ENCODE measurements around the gene ADAMTSL5.
"Not testable (repeated sequence)": the region's sequence is repeated elsewhere in the genome, so short reads cannot be mapped to it uniquely, and the experiment has no call there.

ADAMTSL5 gene

DNA sequence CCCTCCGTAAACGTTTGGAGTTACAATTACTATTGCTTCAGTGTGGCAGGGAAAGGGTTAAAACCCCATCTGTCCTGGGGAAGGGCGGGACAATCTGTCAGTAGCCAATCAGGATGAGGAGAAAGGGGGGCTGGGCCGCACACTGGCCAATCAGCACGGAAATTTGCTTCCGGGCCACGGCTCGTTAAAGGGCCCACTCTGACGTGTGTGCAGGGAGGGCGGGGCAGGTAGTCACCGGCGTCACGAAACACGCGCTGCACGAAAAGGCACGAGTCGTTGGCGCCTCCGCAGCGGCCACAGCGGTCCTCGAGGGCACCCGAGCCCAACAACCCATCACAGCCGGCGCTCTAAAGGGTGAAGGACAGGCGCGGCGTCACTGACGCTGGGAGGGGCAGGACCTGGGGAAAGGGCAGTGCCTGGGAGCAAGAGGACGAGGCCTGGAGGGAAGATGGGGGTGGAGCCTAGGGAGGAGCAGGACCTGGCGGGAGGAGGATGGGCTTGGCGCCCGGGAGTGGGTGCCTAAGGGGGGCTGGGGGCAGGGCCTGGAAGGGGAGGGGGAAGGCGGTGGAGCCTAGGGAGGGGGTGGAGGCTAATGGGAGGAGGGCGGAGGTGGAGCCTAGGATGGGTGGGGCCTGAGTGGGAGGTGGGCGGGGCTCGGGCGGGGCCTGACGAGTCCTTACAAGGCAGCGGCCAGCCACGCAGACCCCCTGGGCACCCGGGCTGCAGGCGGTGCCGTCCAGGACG lies 4.9 kb downstream of the ADAMTSL5 start:
- Histone ChIP-seq H3K27me3 (ENCODE audit: insufficient read depth, low read length) (peaks cover 71% of the 10 kb centered on the region), H3K4me1 (ENCODE audit: insufficient read depth, low read length) (no peaks in the 10 kb centered on the region), H3K4me3 (ENCODE audit: low read length) (peak overlapping the region; percentile 77), H3K9me3 (ENCODE audit: insufficient read depth, low read depth, low read length) (no peaks in the 10 kb centered on the region), H3K36me3 (ENCODE audit: insufficient read depth, low read depth, low read length) (no peaks in the 10 kb centered on the region), H3K27ac (ENCODE audit: low read length) (no peak overlapping the region), H3K9ac (ENCODE audit: low read depth, low read length) (peak overlapping the region; percentile 69; the same call in 1 of the 2 replicates)

DNA sequence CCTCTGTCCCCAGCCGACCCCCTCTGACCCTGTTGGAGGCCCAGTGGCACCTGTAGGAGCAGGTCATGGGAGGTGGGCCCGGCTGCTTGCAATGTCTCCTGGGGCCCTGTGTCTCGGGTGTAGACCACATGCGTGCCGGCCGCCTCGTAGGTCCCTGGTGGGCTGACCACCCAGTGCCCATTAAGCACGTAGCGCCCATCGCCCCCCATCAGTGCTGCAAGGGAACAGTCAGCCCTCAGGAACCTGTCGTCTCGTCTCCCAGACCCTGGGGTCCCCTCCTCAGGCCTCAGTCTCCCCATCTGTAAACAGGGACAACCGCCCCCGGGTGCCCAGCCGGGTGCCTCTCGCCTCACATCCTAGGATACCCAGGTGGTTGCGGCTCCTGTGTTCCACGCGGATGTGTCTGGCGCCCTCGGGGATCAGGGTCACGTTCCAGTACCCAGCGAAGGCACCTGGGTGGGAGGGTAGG lies 5.6 kb downstream of the ADAMTSL5 start:
- no peaks in the 10 kb centered on the region for H3K36me3 ChIP-seq (ENCODE audit: insufficient read depth, low read depth, low read length)
- no peak overlapping the region for H3K27ac ChIP-seq (ENCODE audit: low read length)
- no peak overlapping the region for H3K9ac ChIP-seq (ENCODE audit: low read depth, low read length)
- H3K4me1 ChIP-seq (ENCODE audit: insufficient read depth, low read length): no peaks in the 10 kb centered on the region
- peaks cover 72% of the 10 kb centered on the region for H3K27me3 ChIP-seq (ENCODE audit: insufficient read depth, low read length)
- peak overlapping the region; percentile 77 for H3K4me3 ChIP-seq (ENCODE audit: low read length)
- H3K9me3 ChIP-seq (ENCODE audit: insufficient read depth, low read depth, low read length): no peaks in the 10 kb centered on the region

DNA sequence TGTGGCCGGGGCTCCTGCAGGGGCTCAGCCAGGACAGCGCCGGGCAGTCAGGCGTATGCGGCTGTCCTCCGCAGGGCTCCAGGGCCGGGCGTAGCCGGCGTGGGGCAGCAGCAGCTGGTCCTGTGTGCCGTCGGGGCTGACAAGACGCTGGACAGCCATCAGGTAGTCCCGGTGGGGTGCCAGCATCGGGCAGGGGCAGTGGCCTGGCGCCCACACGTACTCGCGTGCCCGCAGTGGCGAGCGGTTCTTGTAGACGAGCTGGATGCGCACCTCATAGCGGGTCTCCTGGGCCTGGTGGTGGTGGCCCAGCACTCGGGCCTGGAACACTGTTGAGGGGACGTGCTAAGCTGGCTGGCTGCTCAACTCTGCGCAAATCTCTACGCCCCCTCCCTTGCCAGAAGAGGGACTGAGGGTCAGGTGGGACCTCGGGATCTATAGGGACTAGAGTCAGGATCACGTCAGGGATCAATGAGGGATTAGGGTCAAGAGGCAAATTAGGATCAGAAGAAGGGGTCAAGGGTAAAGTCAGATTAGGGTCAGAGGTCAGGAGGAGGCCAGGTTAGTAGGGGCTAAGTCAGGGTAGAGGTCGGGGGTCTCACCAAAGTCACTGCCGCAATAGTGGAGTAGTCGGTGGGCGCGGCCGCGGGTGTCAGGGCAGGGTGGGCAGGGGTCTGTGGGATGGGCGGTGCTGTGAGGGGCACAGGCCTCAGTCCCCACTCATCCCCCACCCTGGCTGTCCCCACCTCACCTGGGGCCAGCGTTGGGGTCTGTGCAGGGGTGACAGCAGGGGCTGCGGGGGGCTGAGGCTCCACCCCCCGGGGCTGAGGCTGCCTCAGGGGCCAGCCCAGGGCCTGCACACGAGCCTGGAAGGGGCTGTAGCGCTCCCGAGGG lies 6.6 kb downstream of the ADAMTSL5 start:
- peaks cover 63% of the 10 kb centered on the region for H3K27me3 ChIP-seq (ENCODE audit: insufficient read depth, low read length)
- no peak overlapping the region for H3K27ac ChIP-seq (ENCODE audit: low read length)
- H3K4me1 ChIP-seq (ENCODE audit: insufficient read depth, low read length): no peaks in the 10 kb centered on the region
- H3K4me3 ChIP-seq (ENCODE audit: low read length): no peak overlapping the region
- no peaks in the 10 kb centered on the region for H3K9me3 ChIP-seq (ENCODE audit: insufficient read depth, low read depth, low read length)
- no peaks in the 10 kb centered on the region for H3K36me3 ChIP-seq (ENCODE audit: insufficient read depth, low read depth, low read length)
- H3K9ac ChIP-seq (ENCODE audit: low read depth, low read length): no peak overlapping the region

DNA sequence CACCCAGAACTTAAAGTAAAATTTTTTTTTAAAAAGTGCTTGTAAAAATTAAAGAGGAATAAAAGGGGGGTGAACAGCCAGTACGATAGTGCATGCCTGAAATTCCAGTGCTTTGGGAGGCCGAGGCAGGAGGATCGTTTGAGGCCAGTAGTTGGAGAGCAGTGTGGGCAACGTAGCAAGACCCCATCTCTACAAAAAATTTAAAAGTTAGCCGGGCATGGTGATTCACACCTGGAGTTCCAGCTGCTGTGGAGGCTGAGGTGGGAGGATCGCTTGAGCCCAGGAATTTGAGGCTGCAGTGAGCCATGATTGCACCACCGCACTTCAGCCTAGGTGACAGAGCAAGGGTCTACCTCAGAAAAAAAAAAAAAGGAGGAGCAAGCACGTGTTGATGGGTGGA lies 7.8 kb downstream of the ADAMTSL5 start:
- Histone ChIP-seq H3K4me3 (ENCODE audit: low read length) (no peak overlapping the region), H3K36me3 (ENCODE audit: insufficient read depth, low read depth, low read length) (no peaks in the 10 kb centered on the region), H3K27me3 (ENCODE audit: insufficient read depth, low read length) (peaks cover 51% of the 10 kb centered on the region), H3K9ac (ENCODE audit: low read depth, low read length) (no peak overlapping the region), H3K9me3 (ENCODE audit: insufficient read depth, low read depth, low read length) (peaks cover 2% of the 10 kb centered on the region; the same call in 1 of the 2 replicates), H3K4me1 (ENCODE audit: insufficient read depth, low read length) (no peaks in the 10 kb centered on the region), H3K27ac (ENCODE audit: low read length) (no peak overlapping the region)

DNA sequence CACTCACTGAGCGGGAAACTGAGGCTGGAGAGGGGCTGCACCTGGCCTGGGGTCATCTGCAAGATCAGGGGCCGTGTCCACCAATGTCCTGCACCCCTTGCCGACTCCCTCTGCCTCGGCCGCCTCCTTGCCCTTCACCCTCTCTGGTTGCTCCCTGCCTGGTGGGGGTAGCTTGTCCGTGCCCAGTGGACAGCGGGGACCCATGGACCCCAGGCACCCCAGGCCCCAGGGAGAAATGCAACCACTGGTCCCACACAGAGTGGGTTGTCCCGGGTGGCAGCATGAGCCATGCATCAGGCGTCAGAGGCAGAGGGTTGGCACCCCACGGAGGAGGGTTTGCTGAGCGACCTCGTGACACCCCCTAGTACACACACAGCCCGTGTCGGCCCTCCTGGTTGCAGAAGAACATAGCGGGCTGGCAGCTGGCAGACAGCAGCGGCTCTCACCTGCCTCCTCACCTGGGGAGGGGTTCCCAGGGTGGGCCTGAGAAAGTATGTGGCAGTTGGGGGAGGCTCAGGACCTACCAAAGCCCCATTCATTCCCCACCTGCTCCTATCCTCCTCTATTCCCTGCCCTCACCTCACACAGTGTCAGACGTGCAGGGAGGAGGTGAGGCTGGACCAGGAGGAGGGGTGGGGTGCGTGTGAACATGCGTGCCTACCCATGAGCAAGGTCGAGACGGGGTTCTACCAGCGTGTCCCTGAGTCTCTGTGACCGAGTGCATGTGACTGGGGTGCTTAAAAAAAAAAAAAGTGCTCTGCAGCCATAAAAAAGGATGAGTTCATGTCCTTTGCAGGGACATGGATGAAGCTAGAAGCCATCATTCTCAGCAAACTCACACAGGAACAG lies 8.7 kb downstream of the ADAMTSL5 start:
- Histone ChIP-seq H3K9me3 (ENCODE audit: insufficient read depth, low read depth, low read length) (peaks cover 4% of the 10 kb centered on the region; the same call in 1 of the 2 replicates), H3K4me3 (ENCODE audit: low read length) (peak overlapping the region; percentile 29; the same call in 1 of the 2 replicates), H3K27me3 (ENCODE audit: insufficient read depth, low read length) (peaks cover 43% of the 10 kb centered on the region), H3K4me1 (ENCODE audit: insufficient read depth, low read length) (no peaks in the 10 kb centered on the region), H3K9ac (ENCODE audit: low read depth, low read length) (no peak overlapping the region), H3K36me3 (ENCODE audit: insufficient read depth, low read depth, low read length) (no peaks in the 10 kb centered on the region), H3K27ac (ENCODE audit: low read length) (no peak overlapping the region)

DNA sequence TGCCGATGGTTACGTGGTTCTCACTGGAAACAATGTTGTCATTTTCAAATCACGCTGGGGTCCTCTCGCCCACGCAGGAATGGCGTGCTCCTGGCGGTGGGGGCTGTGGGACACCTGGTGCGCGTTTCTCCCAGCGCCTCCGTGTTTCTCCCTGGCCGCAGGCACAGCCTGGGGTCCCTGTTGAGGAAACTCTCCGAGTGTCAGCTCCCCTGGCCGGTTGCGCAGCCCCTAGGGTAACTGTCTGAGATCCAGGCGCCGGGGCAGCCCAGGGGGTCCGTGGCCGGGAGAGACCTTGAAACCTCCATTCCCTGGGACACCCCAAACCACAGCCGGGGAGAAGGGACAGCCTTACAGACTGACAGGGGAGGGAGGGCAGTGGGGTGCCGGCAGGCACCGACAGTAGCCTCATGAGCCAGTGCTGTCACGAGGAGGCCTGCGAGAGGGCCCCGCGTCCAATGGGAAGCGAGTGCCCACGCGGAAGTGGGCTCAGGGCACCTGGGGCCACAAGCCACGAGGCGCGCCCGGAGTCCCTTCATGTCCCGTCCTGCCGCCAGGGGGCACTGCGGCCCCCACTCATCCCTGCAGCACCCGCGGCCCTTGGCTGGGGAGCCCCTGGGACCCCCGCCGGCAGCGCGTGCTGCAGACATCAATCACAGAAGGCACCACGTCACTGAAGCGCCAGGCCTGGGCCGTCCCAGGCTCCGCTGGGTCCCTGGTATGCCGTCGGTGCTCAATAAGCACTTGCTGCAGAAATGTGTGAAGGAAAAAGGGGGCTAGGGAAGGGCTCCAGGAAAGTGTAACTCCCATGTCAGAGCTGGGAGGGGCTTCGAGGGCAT lies 9.5 kb downstream of the ADAMTSL5 start:
- Histone ChIP-seq H3K27ac (ENCODE audit: low read length) (no peak overlapping the region), H3K9me3 (ENCODE audit: insufficient read depth, low read depth, low read length) (peaks cover 4% of the 10 kb centered on the region; the same call in 1 of the 2 replicates), H3K9ac (ENCODE audit: low read depth, low read length) (no peak overlapping the region), H3K27me3 (ENCODE audit: insufficient read depth, low read length) (peaks cover 37% of the 10 kb centered on the region), H3K36me3 (ENCODE audit: insufficient read depth, low read depth, low read length) (no peaks in the 10 kb centered on the region), H3K4me1 (ENCODE audit: insufficient read depth, low read length) (no peaks in the 10 kb centered on the region), H3K4me3 (ENCODE audit: low read length) (peak overlapping the region; percentile 29; the same call in 1 of the 2 replicates)

DNA sequence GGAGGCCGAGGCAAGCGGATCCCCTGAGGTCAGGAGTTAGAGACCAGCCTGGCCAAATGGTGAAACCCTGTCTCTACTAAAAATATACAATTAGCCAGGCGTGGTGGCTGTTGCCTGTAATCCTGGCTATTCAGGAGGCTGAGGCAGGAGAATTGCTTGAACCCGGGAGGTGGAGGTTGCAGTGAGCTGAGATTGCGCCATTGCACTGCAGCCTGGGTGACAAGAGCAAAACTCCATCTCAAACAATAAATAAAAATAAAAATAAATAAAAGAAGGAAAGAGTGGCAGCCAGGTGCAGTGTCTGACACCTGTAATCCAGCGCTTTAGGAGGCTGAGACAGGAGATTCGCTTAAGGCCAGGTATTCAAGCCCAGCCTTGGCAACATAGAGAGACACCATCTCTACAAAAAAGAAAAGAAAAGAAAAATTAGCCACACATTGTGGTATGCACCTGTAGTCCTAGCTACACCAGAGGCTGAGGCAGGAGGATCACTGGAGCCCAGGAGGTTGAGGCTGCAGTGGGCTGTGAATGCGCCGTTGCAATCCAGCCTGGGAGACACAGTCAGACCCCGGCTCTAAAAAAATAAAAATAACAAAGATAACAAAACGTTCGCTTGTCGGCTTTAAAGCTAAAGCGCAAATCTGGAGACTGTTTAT lies 10.3 kb downstream of the ADAMTSL5 start:
- no peak overlapping the region for H3K9ac ChIP-seq (ENCODE audit: low read depth, low read length)
- H3K4me1 ChIP-seq (ENCODE audit: insufficient read depth, low read length): no peaks in the 10 kb centered on the region

DNA sequence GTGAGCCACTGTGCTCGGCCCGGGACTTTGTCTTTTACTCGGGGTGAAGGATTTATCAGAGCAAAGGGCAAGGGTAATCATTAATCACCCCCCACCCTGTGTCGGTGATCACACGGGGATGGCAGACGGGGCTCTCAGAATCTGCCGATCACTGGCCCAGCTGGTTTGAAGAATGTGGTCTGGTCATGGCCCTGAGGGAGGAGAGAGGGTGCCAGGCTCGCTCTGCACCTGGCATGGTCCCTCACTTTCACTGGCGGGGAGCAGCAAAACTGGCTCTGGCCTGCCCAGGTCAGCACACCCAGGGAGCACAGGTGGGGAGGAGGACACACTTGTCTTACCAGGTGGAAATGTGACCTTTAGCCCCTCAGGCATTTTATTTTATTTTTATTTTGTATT lies 11.6 kb downstream of the ADAMTSL5 start:
- peaks cover 4% of the 10 kb centered on the region; the same call in 1 of the 2 replicates for H3K9me3 ChIP-seq (ENCODE audit: insufficient read depth, low read depth, low read length)
- H3K9ac ChIP-seq (ENCODE audit: low read depth, low read length): no peak overlapping the region
- no peak overlapping the region for H3K27ac ChIP-seq (ENCODE audit: low read length)
- H3K4me3 ChIP-seq (ENCODE audit: low read length): no peak overlapping the region
- no peaks in the 10 kb centered on the region for H3K36me3 ChIP-seq (ENCODE audit: insufficient read depth, low read depth, low read length)
- peaks cover 37% of the 10 kb centered on the region for H3K27me3 ChIP-seq (ENCODE audit: insufficient read depth, low read length)
- no peaks in the 10 kb centered on the region for H3K4me1 ChIP-seq (ENCODE audit: insufficient read depth, low read length)

More for the DNA sequence above, 10.3 kb downstream of the ADAMTSL5 start:
- Histone ChIP-seq H3K36me3 (ENCODE audit: insufficient read depth, low read depth, low read length) (no peaks in the 10 kb centered on the region), H3K27ac (ENCODE audit: low read length) (no peak overlapping the region), H3K4me3 (ENCODE audit: low read length) (no peak overlapping the region), H3K9me3 (ENCODE audit: insufficient read depth, low read depth, low read length) (peaks cover 4% of the 10 kb centered on the region; the same call in 1 of the 2 replicates), H3K27me3 (ENCODE audit: insufficient read depth, low read length) (peaks cover 37% of the 10 kb centered on the region)

DNA sequence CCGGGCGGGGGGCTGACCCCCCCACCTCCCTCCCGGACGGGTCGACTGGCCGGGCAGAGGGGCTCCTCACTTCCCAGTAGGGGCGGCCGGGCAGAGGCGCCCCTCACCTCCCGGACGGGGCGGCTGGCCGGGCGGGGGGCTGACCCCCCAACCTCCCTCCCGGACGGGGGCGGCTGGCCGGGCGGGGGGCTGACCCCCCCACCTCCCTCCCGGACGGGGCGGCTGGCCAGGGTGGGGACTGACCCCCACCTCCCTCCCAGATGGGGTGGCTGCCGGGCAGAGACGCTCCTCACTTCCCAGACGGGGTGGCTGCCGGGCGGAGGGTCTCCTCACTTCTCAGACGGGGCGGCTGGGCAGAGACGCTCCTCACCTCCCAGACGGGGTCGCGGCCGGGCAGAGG lies 13.6 kb downstream of the ADAMTSL5 start:
- peaks cover 21% of the 10 kb centered on the region for H3K27me3 ChIP-seq (ENCODE audit: insufficient read depth, low read length)

DNA sequence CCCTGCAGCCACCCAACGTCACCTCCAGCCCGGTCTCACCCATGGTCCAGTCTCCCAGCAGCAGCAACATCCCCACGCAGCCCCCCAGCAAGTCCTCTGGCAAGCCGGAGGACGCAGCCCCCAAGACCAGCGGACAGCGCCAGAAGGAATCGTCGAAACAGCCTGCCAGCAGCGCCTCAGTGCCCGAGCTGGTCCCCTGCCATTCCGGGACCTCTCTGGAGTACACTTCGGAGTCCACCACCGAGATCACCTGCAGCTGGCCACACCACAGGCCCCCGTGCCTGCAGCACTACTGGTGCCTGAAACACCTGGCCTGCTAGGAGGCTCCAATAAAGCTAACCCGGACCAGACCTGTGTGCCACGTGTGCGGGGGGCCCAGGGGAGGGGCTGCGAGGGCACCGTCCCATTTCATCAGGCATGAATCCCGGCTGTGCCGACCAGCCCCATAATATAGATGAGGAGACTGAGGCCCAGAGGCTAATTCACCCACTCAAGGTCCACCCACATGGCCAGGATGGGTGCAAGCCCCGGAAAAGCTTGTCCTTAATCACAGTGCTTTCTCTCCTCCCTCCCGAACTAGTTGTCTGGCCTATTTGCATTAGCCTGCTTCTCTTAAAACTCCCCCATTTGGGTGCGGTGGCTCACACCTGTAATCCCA lies 15.1 kb downstream of the ADAMTSL5 start:
- Histone ChIP-seq H3K27me3 (ENCODE audit: insufficient read depth, low read length) (peaks cover 14% of the 10 kb centered on the region), H3K36me3 (ENCODE audit: insufficient read depth, low read depth, low read length) (no peaks in the 10 kb centered on the region), H3K27ac (ENCODE audit: low read length) (no peak overlapping the region), H3K9ac (ENCODE audit: low read depth, low read length) (no peak overlapping the region), H3K4me3 (ENCODE audit: low read length) (no peak overlapping the region), H3K4me1 (ENCODE audit: insufficient read depth, low read length) (no peaks in the 10 kb centered on the region), H3K9me3 (ENCODE audit: insufficient read depth, low read depth, low read length) (peaks cover 4% of the 10 kb centered on the region; the same call in 1 of the 2 replicates)

More for the DNA sequence above, 13.6 kb downstream of the ADAMTSL5 start:
- not testable (repeated sequence) for H3K27ac ChIP-seq (ENCODE audit: low read length); H3K9me3 ChIP-seq (ENCODE audit: insufficient read depth, low read depth, low read length); H3K9ac ChIP-seq (ENCODE audit: low read depth, low read length); H3K36me3 ChIP-seq (ENCODE audit: insufficient read depth, low read depth, low read length); H3K4me3 ChIP-seq (ENCODE audit: low read length); H3K4me1 ChIP-seq (ENCODE audit: insufficient read depth, low read length)
